H9 (cell line): ENCODE data around the gene TRPV3. TPM values are rescaled to one million over a fixed set of nuclear protein-coding genes. Genes with fewer than 3 reads are reported as not detected.

Source experiments
- DNase-seq: peaks from one replicate; pipeline ENCODE4 v3.0.0-alpha.2; 2017
- H2AFZ ChIP-seq: one replicate; pipeline ENCODE4 v1.6.1; 2013; ENCODE audit warnings: mild to moderate bottlenecking, low read length, control low read depth, moderate library complexity
- H2AK5ac ChIP-seq: 2 replicates; pipeline ENCODE4 v1.6.1; 2013; ENCODE audit warnings: low read length, control low read depth, mixed read lengths; ENCODE audit not compliant: insufficient read length
- H2BK120ac ChIP-seq: one replicate; pipeline ENCODE4 v1.6.1; 2013; ENCODE audit warnings: low read depth, mild to moderate bottlenecking, low read length, control low read depth, inconsistent platforms; ENCODE audit not compliant: poor library complexity, severe bottlenecking
- H2BK12ac ChIP-seq: 2 replicates; pipeline ENCODE4 v1.6.1; 2013; ENCODE audit warnings: low read length, control low read depth, mixed read lengths, low read depth; ENCODE audit not compliant: insufficient read length
- H2BK15ac ChIP-seq: 2 replicates; pipeline ENCODE4 v1.6.1; 2013; ENCODE audit warnings: low read depth, low read length, control low read depth
- H2BK20ac ChIP-seq: one replicate; pipeline ENCODE4 v1.6.1; 2013; ENCODE audit warnings: low read depth, mild to moderate bottlenecking, low read length, control low read depth, inconsistent platforms; ENCODE audit not compliant: poor library complexity, severe bottlenecking
- H2BK5ac ChIP-seq: 2 replicates; pipeline ENCODE4 v1.6.1; 2013; ENCODE audit warnings: low read length, control low read depth, mixed read lengths; ENCODE audit not compliant: insufficient read length
- H3K14ac ChIP-seq: 2 replicates; pipeline ENCODE4 v1.6.1; 2013; ENCODE audit warnings: low read length, control low read depth; ENCODE audit not compliant: insufficient read depth
- H3K18ac ChIP-seq: 2 replicates; pipeline ENCODE4 v1.6.1; 2013; ENCODE audit warnings: low read depth, mild to moderate bottlenecking, mixed read lengths, low read length, control low read depth; ENCODE audit not compliant: insufficient read length
- H3K23ac ChIP-seq: 2 replicates; pipeline ENCODE4 v1.6.1; 2013; ENCODE audit warnings: low read length, control low read depth, mixed read lengths, low read depth; ENCODE audit not compliant: insufficient read length
- H3K23me2 ChIP-seq: 2 replicates; pipeline ENCODE4 v1.6.1; 2013; ENCODE audit warnings: low read depth, mild to moderate bottlenecking, mixed read lengths, low read length, control low read depth; ENCODE audit not compliant: insufficient read length, poor library complexity, severe bottlenecking
- H3K27ac ChIP-seq: 2 replicates; pipeline ENCODE4 v1.5.1; 2013; ENCODE audit warnings: low read length, control low read depth, mixed read lengths, low read depth; ENCODE audit not compliant: insufficient read length
- H3K27me3 ChIP-seq: 2 replicates; pipeline ENCODE4 v1.6.1; 2013; ENCODE audit warnings: low read length, control low read depth, inconsistent platforms; ENCODE audit not compliant: insufficient read depth
- H3K4ac ChIP-seq: 2 replicates; pipeline ENCODE4 v1.6.1; 2013; ENCODE audit warnings: low read depth, mild to moderate bottlenecking, control low read depth, inconsistent platforms, low read length, moderate library complexity
- H3K4me1 ChIP-seq: 2 replicates; pipeline ENCODE4 v1.6.1; 2013; ENCODE audit warnings: low read length, control low read depth, inconsistent platforms; ENCODE audit not compliant: insufficient read depth
- H3K4me2 ChIP-seq: 2 replicates; pipeline ENCODE4 v1.6.1; 2013; ENCODE audit warnings: low read length, control low read depth, mixed read lengths; ENCODE audit not compliant: insufficient read length, insufficient read depth
- H3K56ac ChIP-seq: 2 replicates; pipeline ENCODE4 v1.6.1; 2013; ENCODE audit warnings: low read depth, mild to moderate bottlenecking, mixed read lengths, low read length, control low read depth; ENCODE audit not compliant: insufficient read length
- H3K79me1 ChIP-seq: 2 replicates; pipeline ENCODE4 v1.6.1; 2013; ENCODE audit warnings: low read depth, mild to moderate bottlenecking, moderate library complexity, low read length, control low read depth, inconsistent platforms; ENCODE audit not compliant: insufficient read depth, poor library complexity, severe bottlenecking
- H3K79me2 ChIP-seq: 2 replicates; pipeline ENCODE4 v1.6.1; 2013; ENCODE audit warnings: low read length, control low read depth, inconsistent platforms; ENCODE audit not compliant: insufficient read depth
- H3K9ac ChIP-seq: 2 replicates; pipeline ENCODE4 v1.6.1; 2013; ENCODE audit warnings: low read length, control low read depth, mixed read lengths; ENCODE audit not compliant: insufficient read length; ENCODE audit errors: extremely low read depth
- H3K9me3 ChIP-seq: one replicate; pipeline ENCODE4 v1.6.1; 2013; ENCODE audit warnings: low read depth, low read length, inconsistent platforms; ENCODE audit not compliant: control insufficient read depth
- H3T11ph ChIP-seq: one replicate; pipeline ENCODE4 v1.6.1; 2013; ENCODE audit warnings: mild to moderate bottlenecking, low read length, control low read depth, inconsistent platforms
- H4K20me1 ChIP-seq: one replicate; pipeline ENCODE4 v1.6.1; 2013; ENCODE audit not compliant: control insufficient read depth, insufficient read length, insufficient read depth
- H4K5ac ChIP-seq: 2 replicates; pipeline ENCODE4 v1.6.1; 2013; ENCODE audit warnings: low read depth, mild to moderate bottlenecking, mixed read lengths, low read length, control low read depth; ENCODE audit not compliant: insufficient read length
- H4K8ac ChIP-seq: replicated peaks from 2 replicates; pipeline ENCODE4 v1.6.1; 2013; ENCODE audit warnings: low read length, control low read depth, mixed read lengths, low read depth; ENCODE audit not compliant: insufficient read length
- H4K91ac ChIP-seq: 2 replicates; pipeline ENCODE4 v1.6.1; 2013; ENCODE audit warnings: low read depth, mild to moderate bottlenecking, moderate library complexity, mixed read lengths, low read length, control low read depth; ENCODE audit not compliant: insufficient read length
- H3K27ac Mint-ChIP-seq, 3 experiments: 2 replicates in 2 of 3; 3 replicates in 1 of 3; pipeline ENCODE4 v1.8.0; 2020 to 2021; ENCODE audit warnings: mixed read lengths in 3 of 3, mild to moderate bottlenecking in 1 of 3, moderate library complexity in 1 of 3
- H3K27me3 Mint-ChIP-seq: 2 replicates; pipeline ENCODE4 v1.8.0; 2021; ENCODE audit warnings: low read depth, mild to moderate bottlenecking, moderate library complexity, mixed read lengths
- H3K36me3 Mint-ChIP-seq, 3 experiments: 2 replicates in 2 of 3; 3 replicates in 1 of 3; pipeline ENCODE4 v1.8.0; 2020 to 2021; ENCODE audit warnings: low read depth in 3 of 3, mixed read lengths in 3 of 3; ENCODE audit not compliant: insufficient read depth in 1 of 3
- H3K4me1 Mint-ChIP-seq, 2 experiments: 2 replicates each; pipeline ENCODE4 v1.8.0; 2020; ENCODE audit warnings: mixed read lengths in 2 of 2
- H3K4me3 Mint-ChIP-seq, 2 experiments: 2 replicates in 1 of 2; 3 replicates in 1 of 2; pipeline ENCODE4 v1.8.0; 2020 to 2021; ENCODE audit warnings: mild to moderate bottlenecking in 2 of 2, mixed read lengths in 2 of 2, moderate library complexity in 1 of 2
- H3K9me3 Mint-ChIP-seq, 2 experiments: 2 replicates in 1 of 2; 3 replicates in 1 of 2; pipeline ENCODE4 v1.8.0; 2020; ENCODE audit warnings: mild to moderate bottlenecking in 2 of 2, mixed read lengths in 2 of 2, moderate library complexity in 1 of 2
- WGBS: extraction: QIAGEN DNeasy Blood & Tissue Kit; methylation state at CpG from one replicate; pipeline ENCODE4 v1.1.7; 2013; ENCODE audit warnings: missing lambda C conversion rate, low lambda C conversion rate, mixed read lengths; ENCODE audit not compliant: insufficient read length; ENCODE audit errors: extremely low coverage; 5-methylcytosine and 5-hydroxymethylcytosine counted together
- total RNA-seq: library from RNA; stranded (reverse); gene quantifications from 2 replicates; pipeline ENCODE4 v1.2.1, GENCODE V29; 2021
- TF ChIP-seq, protein P1 (sequence below): fragments of 200-600 bp; sonication (generic); conservative IDR thresholded peaks from 3 replicates; pipeline ENCODE4 v1.8.0; 2021; ENCODE audit warnings: antibody characterized with exemption, mild to moderate bottlenecking

The TRPV3 gene
- total RNA-seq, 1 experiment from 2014 or later = 0.63 TPM

DNA sequence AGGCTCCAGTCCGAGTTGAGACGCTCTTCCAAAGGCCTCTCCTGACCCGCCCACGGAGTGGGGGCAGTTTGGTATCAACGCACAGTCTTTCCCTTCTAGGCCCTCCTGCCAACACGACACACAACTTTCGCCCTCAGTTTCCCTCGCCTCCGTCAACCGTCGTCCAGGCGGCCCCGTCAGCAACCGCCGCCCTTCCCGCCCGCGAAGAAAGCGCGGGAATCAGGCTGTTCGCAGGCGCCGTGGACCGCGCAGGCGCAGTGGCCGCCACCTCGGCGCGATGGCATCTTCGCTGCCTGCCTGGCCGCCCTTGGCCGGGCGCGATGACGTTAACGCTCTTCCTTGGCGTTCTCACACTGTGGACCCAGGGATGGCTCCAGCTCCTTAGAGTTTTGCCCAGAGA is 86.0 kb downstream of the TRPV3 start, which contains the start of gene SPATA22:
Gene SPATA22 (minus strand): TSS at position 221 of the 400 bp plus-strand sequence. CDS start 2,494 bp downstream, outside the sequence.
- no peaks in the 10 kb centered on the region for H3K36me3 Mint-ChIP-seq
- no peak within 1 kb of the TSS for H3K27ac ChIP-seq
- H3K23ac ChIP-seq = no peak within 1 kb of the TSS
- WGBS = no CpG with 5 or more reads among the region's 38 CpGs
- H4K8ac ChIP-seq = no peak within 1 kb of the TSS
- no peaks in the 10 kb centered on the region for H3K27me3 ChIP-seq
- no peak within 1 kb of the TSS for H3K4me2 ChIP-seq
- no peak for DNase-seq
- TF ChIP-seq, protein P1, sequence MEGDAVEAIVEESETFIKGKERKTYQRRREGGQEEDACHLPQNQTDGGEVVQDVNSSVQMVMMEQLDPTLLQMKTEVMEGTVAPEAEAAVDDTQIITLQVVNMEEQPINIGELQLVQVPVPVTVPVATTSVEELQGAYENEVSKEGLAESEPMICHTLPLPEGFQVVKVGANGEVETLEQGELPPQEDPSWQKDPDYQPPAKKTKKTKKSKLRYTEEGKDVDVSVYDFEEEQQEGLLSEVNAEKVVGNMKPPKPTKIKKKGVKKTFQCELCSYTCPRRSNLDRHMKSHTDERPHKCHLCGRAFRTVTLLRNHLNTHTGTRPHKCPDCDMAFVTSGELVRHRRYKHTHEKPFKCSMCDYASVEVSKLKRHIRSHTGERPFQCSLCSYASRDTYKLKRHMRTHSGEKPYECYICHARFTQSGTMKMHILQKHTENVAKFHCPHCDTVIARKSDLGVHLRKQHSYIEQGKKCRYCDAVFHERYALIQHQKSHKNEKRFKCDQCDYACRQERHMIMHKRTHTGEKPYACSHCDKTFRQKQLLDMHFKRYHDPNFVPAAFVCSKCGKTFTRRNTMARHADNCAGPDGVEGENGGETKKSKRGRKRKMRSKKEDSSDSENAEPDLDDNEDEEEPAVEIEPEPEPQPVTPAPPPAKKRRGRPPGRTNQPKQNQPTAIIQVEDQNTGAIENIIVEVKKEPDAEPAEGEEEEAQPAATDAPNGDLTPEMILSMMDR = no peak
- no peak within 1 kb of the TSS for H2AFZ ChIP-seq
- H3K23me2 ChIP-seq = no peaks in the 10 kb centered on the region
- no peaks in the 10 kb centered on the region for H4K20me1 ChIP-seq
- H2BK5ac ChIP-seq = no peak within 1 kb of the TSS
- no peak within 1 kb of the TSS for H3T11ph ChIP-seq
- no peak within 1 kb of the TSS for H4K5ac ChIP-seq
- no peak within 1 kb of the TSS for H2BK120ac ChIP-seq
- peaks cover 13 to 19% of the 10 kb centered on the region in 2 experiments for H3K4me1 Mint-ChIP-seq
- no peaks in the 10 kb centered on the region for H3K9me3 ChIP-seq
- H2AK5ac ChIP-seq = no peak within 1 kb of the TSS
- H3K79me1 ChIP-seq = no peaks in the 10 kb centered on the region
- no peak within 1 kb of the TSS for H4K91ac ChIP-seq
- H2BK15ac ChIP-seq = no peak within 1 kb of the TSS
- H3K14ac ChIP-seq = no peak within 1 kb of the TSS
- no peaks in the 10 kb centered on the region; the same call in 1 of the 2 replicates for H3K4me1 ChIP-seq
- H2BK12ac ChIP-seq = no peak within 1 kb of the TSS
- no peaks in the 10 kb centered on the region for H3K27me3 Mint-ChIP-seq
- H3K4me3 Mint-ChIP-seq = no peak within 1 kb of the TSS; a peak in 1 of 5 replicates
- no peak within 1 kb of the TSS for H3K9ac ChIP-seq
- H3K56ac ChIP-seq = no peak within 1 kb of the TSS
- H3K9me3 Mint-ChIP-seq = no peaks in the 10 kb centered on the region
- H3K4ac ChIP-seq = no peak within 1 kb of the TSS; the same call in none of the 2 replicates
- no peak within 1 kb of the TSS for H2BK20ac ChIP-seq
- H3K79me2 ChIP-seq = no peaks in the 10 kb centered on the region
- no peak within 1 kb of the TSS for H3K18ac ChIP-seq
- H3K27ac Mint-ChIP-seq = no peak within 1 kb of the TSS
